HG03103 (cell line): Measurements from ENCODE around the gene ST14.
"Not testable (repeated sequence)": the region's sequence is repeated elsewhere in the genome, so short reads cannot be mapped to it uniquely, and the experiment has no call there.

Experiments
- ATAC-seq: cut with Tn5 transposase; IDR thresholded peaks from one replicate; pipeline ENCODE4 v1.9.1; 2021; ENCODE audit warnings: low read depth; ENCODE audit not compliant: unreplicated experiment

ST14 gene

GRCh38 chr11:130183878-130184610 is 24.5 kb downstream of the ST14 start:
- ATAC-seq, result no peak

- no peak for ATAC-seq
Observed at GRCh38 chr11:130187096-130187495, 27.5 kb downstream of the ST14 start.

- no peak for ATAC-seq
Observed at GRCh38 chr11:130188047-130188446, 28.5 kb downstream of the ST14 start.

- ATAC-seq, result no peak
Observed at GRCh38 chr11:130188585-130189347, 29.2 kb downstream of the ST14 start.

- ATAC-seq, result no peak
Observed at GRCh38 chr11:130189492-130190210, 30.1 kb downstream of the ST14 start.

GRCh38 chr11:130190371-130190881 is 30.8 kb downstream of the ST14 start:
- ATAC-seq, result no peak

GRCh38 chr11:130191896-130192295 is 32.3 kb downstream of the ST14 start:
- no peak for ATAC-seq

GRCh38 chr11:130192845-130193267 is 33.3 kb downstream of the ST14 start:
- ATAC-seq, result no peak

- not testable (repeated sequence) for ATAC-seq
Observed at GRCh38 chr11:130193551-130193950, 34.0 kb downstream of the ST14 start.

GRCh38 chr11:130194241-130195023 is 34.9 kb downstream of the ST14 start:
- ATAC-seq, result no peak

GRCh38 chr11:130197386-130198035 is 37.9 kb downstream of the ST14 start:
- no peak for ATAC-seq

- no peak for ATAC-seq
Observed at GRCh38 chr11:130198292-130198691, 38.7 kb downstream of the ST14 start.

- no peak for ATAC-seq
Observed at GRCh38 chr11:130198964-130199363, 39.4 kb downstream of the ST14 start.

- no peak for ATAC-seq
Observed at GRCh38 chr11:130199792-130200191, 40.2 kb downstream of the ST14 start.

GRCh38 chr11:130201026-130201425 is 41.4 kb downstream of the ST14 start:
- ATAC-seq, result no peak

- ATAC-seq, result no peak
Observed at GRCh38 chr11:130202009-130202817, 42.6 kb downstream of the ST14 start.

GRCh38 chr11:130202818-130203689 is 43.5 kb downstream of the ST14 start:
- ATAC-seq, result no peak
